NCI-H2107 (cell line): ENCODE measurements around the gene SFXN1.

Experiments used
- DNase-seq: peaks from one replicate; lab custom pipeline; 2025; lab: John Stamatoyannopoulos, UW

SFXN1 gene

GRCh38 chr5:175465282-175465681, 13.1 kb upstream of the SFXN1 start:
- DNase-seq, result no peak

GRCh38 chr5:175466700-175467318, 11.6 kb upstream of the SFXN1 start:
- no peak for DNase-seq

- DNase-seq, result no peak
Observed at GRCh38 chr5:175467983-175468690, 10.2 kb upstream of the SFXN1 start.

GRCh38 chr5:175468892-175469291, 9.5 kb upstream of the SFXN1 start:
- no peak for DNase-seq

GRCh38 chr5:175469916-175470315, 8.4 kb upstream of the SFXN1 start:
- DNase-seq, result no peak

GRCh38 chr5:175470781-175471180, 7.6 kb upstream of the SFXN1 start:
- no peak for DNase-seq

- DNase-seq, result no peak
Observed at GRCh38 chr5:175471196-175471595, 7.2 kb upstream of the SFXN1 start.

GRCh38 chr5:175471628-175472027, 6.7 kb upstream of the SFXN1 start:
- no peak for DNase-seq

- DNase-seq, result no peak
Observed at GRCh38 chr5:175472378-175472777, 6.0 kb upstream of the SFXN1 start.

- DNase-seq, result no peak
Observed at GRCh38 chr5:175475248-175475647, 3.1 kb upstream of the SFXN1 start.

- no peak for DNase-seq
Observed at GRCh38 chr5:175477440-175477839, 920 bp upstream of the SFXN1 start.

GRCh38 chr5:175478008-175478383, 364 bp upstream of the SFXN1 start:
- DNase-seq, result no peak

GRCh38 chr5:175479125-175479881, 943 bp downstream of the SFXN1 start:
- DNase-seq, result no peak

- no peak for DNase-seq
Observed at GRCh38 chr5:175483337-175483736, 5.0 kb downstream of the SFXN1 start.

GRCh38 chr5:175484322-175484721, 6.0 kb downstream of the SFXN1 start:
- DNase-seq, result no peak

- DNase-seq, result no peak
Observed at GRCh38 chr5:175484829-175485228, 6.5 kb downstream of the SFXN1 start.

- no peak for DNase-seq
Observed at GRCh38 chr5:175485631-175486030, 7.3 kb downstream of the SFXN1 start.

GRCh38 chr5:175487514-175488222, 9.3 kb downstream of the SFXN1 start:
- no peak for DNase-seq

- no peak for DNase-seq
Observed at GRCh38 chr5:175489693-175490443, 11.5 kb downstream of the SFXN1 start.

GRCh38 chr5:175491223-175491622, 12.9 kb downstream of the SFXN1 start:
- DNase-seq, result no peak

- no peak for DNase-seq
Observed at GRCh38 chr5:175493260-175493659, 14.9 kb downstream of the SFXN1 start.

GRCh38 chr5:175493726-175494125, 15.4 kb downstream of the SFXN1 start:
- DNase-seq, result no peak
